DND-41 (cell line): Measurements from ENCODE around the gene ELOVL6.

ENCODE experiments used
- ATAC-seq: fragments of 200-7000 bp; cut with Tn5 transposase; 3 replicates; pipeline ENCODE4 v1.9.1; 2021; ENCODE audit warnings: low read depth; ENCODE audit not compliant: insufficient read depth
- DNase-seq: peaks from one replicate; pipeline ENCODE4 v3.0.0-alpha.2; 2020
- H2AFZ ChIP-seq: 2 replicates; pipeline ENCODE4 v1.6.0; 2012; ENCODE audit warnings: low read depth, low read length
- H3K27ac ChIP-seq: 2 replicates; pipeline ENCODE4 v1.5.1; 2012; ENCODE audit warnings: low read length, inconsistent platforms
- H3K27me3 ChIP-seq: fragments of 200-600 bp; sonication (generic); 2 replicates; pipeline ENCODE4 v1.6.0; 2012; ENCODE audit warnings: low read length, mild to moderate bottlenecking, inconsistent platforms; ENCODE audit not compliant: insufficient read depth, poor library complexity
- H3K36me3 ChIP-seq: 2 replicates; pipeline ENCODE4 v1.5.1; 2012; ENCODE audit warnings: low read length, inconsistent platforms; ENCODE audit not compliant: insufficient read depth
- H3K4me1 ChIP-seq: 2 replicates; pipeline ENCODE4 v1.5.1; 2012; ENCODE audit warnings: mild to moderate bottlenecking, low read length; ENCODE audit not compliant: insufficient read depth
- H3K4me2 ChIP-seq: 2 replicates; pipeline ENCODE4 v1.6.0; 2012; ENCODE audit warnings: mild to moderate bottlenecking, moderate library complexity, low read length, inconsistent platforms; ENCODE audit not compliant: insufficient read depth
- H3K4me3 ChIP-seq, 2 experiments: fragments of 200-600 bp in 1 of 2; shearing (Covaris generic) in 1 of 2; 2 replicates each; pipeline ENCODE4 v1.5.1; 2012 to 2016; ENCODE audit warnings: inconsistent platforms in 2 of 2, low read length in 2 of 2, mild to moderate bottlenecking in 2 of 2, low read depth in 1 of 2, moderate library complexity in 1 of 2
- H3K79me2 ChIP-seq: 2 replicates; pipeline ENCODE4 v1.6.0; 2012; ENCODE audit warnings: low read length, inconsistent platforms; ENCODE audit not compliant: insufficient read depth
- H3K9ac ChIP-seq: 2 replicates; pipeline ENCODE4 v1.6.0; 2012; ENCODE audit warnings: low read depth, mild to moderate bottlenecking, inconsistent platforms, low read length, moderate library complexity
- H3K9me3 ChIP-seq: 2 replicates; pipeline ENCODE4 v1.5.1; 2012; ENCODE audit warnings: low read length, moderate library complexity, mild to moderate bottlenecking, inconsistent platforms; ENCODE audit not compliant: insufficient read depth, severe bottlenecking
- H4K20me1 ChIP-seq: 2 replicates; pipeline ENCODE4 v1.6.0; 2012; ENCODE audit warnings: low read length; ENCODE audit not compliant: insufficient read depth
- CTCF ChIP-seq: IDR thresholded peaks from 2 replicates; pipeline ENCODE4 v1.5.1; 2012; ENCODE audit warnings: borderline replicate concordance, low read length, moderate library complexity, mild to moderate bottlenecking; ENCODE audit not compliant: poor library complexity, severe bottlenecking; ENCODE audit errors: extremely low read depth
- EZH2 ChIP-seq: IDR thresholded peaks from 3 replicates; pipeline ENCODE4 v1.6.1; 2012; ENCODE audit warnings: borderline replicate concordance, low read depth, mild to moderate bottlenecking, moderate library complexity, low read length, inconsistent platforms; ENCODE audit not compliant: severe bottlenecking

The ELOVL6 gene

GRCh38 chr4:110032603-110033002, 165.8 kb downstream of the ELOVL6 start:
- H3K9me3 ChIP-seq: peaks cover 7% of the 10 kb centered on the region
- no peak overlapping the region for H3K4me2 ChIP-seq
- no peak overlapping the region for H3K4me3 ChIP-seq
- H3K9ac ChIP-seq: no peak overlapping the region
- H4K20me1 ChIP-seq: no peaks in the 10 kb centered on the region
- H3K4me1 ChIP-seq: peaks cover 5% of the 10 kb centered on the region; the same call in 1 of the 2 replicates
- DNase-seq (peak; percentile 62), ATAC-seq (peak; percentile 88)
- no peak overlapping the region for H2AFZ ChIP-seq
- no peaks in the 10 kb centered on the region for H3K36me3 ChIP-seq
- no peaks in the 10 kb centered on the region for H3K27me3 ChIP-seq
- no peak overlapping the region for H3K27ac ChIP-seq
- TF ChIP-seq CTCF: no peak
- no peak for TF ChIP-seq EZH2
- no peaks in the 10 kb centered on the region for H3K79me2 ChIP-seq

GRCh38 chr4:110025718-110026117, 172.7 kb downstream of the ELOVL6 start:
- ATAC-seq (no peak), DNase-seq (no peak)
- Histone ChIP-seq H3K27ac (no peak overlapping the region), H3K9ac (no peak overlapping the region), H4K20me1 (no peaks in the 10 kb centered on the region), H3K27me3 (no peaks in the 10 kb centered on the region), H3K9me3 (no peaks in the 10 kb centered on the region), H2AFZ (no peak overlapping the region), H3K4me3 (no peak overlapping the region), H3K4me1 (no peaks in the 10 kb centered on the region), H3K4me2 (no peak overlapping the region), H3K79me2 (no peaks in the 10 kb centered on the region), H3K36me3 (no peaks in the 10 kb centered on the region)
- TF ChIP-seq EZH2 (no peak), CTCF (no peak)

GRCh38 chr4:110025056-110025455, 173.4 kb downstream of the ELOVL6 start:
- Histone ChIP-seq H3K4me1 (no peaks in the 10 kb centered on the region), H2AFZ (no peak overlapping the region)

More at GRCh38 chr4:110025056-110025455, 173.4 kb downstream of the ELOVL6 start:
- Histone ChIP-seq H3K9me3 (no peaks in the 10 kb centered on the region), H3K36me3 (no peaks in the 10 kb centered on the region), H3K79me2 (no peaks in the 10 kb centered on the region), H3K4me2 (no peak overlapping the region), H3K27me3 (no peaks in the 10 kb centered on the region), H3K9ac (no peak overlapping the region), H4K20me1 (no peaks in the 10 kb centered on the region), H3K27ac (no peak overlapping the region), H3K4me3 (no peak overlapping the region)
- ATAC-seq (no peak), DNase-seq (no peak)
- TF ChIP-seq CTCF: no peak
- TF ChIP-seq EZH2: no peak
